Stimulated activated CD8-positive, alpha-beta memory T cell treated with anti-CD3 and anti-CD28 coated beads, Interleukin-7, amount 100 ng/mL, for 24 hours (primary cell): ENCODE data around the gene EIF2S2.
"Not testable (repeated sequence)": the region's sequence is repeated elsewhere in the genome, so short reads cannot be mapped to it uniquely, and the experiment has no call there.

Experiments
- DNase-seq: peaks from one replicate; pipeline ENCODE4 v3.0.0-alpha.2; 2020; ENCODE audit warnings: low read depth

The EIF2S2 gene

DNA sequence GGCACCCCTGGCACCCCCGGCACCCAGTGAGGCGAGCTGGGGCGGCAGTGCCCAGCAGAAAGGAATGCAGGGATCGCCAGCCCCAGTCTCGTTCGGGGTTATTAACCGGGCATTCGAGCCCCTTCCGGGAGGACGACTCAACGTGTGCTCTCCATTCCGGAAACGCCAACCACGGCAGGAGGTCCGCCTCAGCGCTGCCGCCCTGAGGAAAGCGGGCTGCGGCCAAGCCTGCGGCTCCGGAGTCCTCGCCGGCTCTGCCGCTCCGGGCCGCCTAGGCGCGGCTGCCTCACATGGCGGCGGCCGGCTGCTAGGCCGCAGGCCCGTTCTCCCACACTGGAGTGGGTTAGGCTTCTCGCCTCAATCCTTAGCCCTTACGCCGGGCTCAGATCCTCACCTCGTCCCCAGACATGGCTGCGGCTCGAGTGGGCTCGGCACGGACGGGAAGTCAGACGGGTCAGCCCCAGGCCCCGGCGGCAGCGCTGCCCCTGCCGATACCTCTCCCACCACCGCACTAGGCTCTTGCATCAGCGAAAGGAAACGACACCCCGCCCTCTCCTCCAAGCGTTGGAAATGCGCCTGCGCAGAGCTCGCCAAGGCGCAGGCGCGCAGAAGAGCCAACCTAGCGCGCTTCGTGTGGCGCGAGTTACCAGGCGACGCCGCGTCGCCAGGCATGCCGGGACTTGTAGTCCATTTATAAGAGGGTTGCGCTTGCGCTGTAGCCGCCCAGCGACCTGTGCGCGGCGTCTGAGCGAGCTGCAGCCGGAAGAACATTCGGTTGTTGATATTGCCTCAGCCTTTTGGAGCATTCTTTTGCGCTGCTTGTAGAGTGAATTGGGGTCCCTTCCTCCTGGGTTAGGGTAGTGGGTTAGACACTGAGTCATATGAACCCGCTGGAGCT lies at the start of gene EIF2S2:
Gene EIF2S2 (minus strand): TSS at position 542 of the 898 bp plus-strand sequence. CDS start 133 bp downstream, at position 409.
- peak; percentile 85 for DNase-seq

- not testable (repeated sequence) for DNase-seq
Measured at GRCh38 chr20:34157697-34158096, 45.7 kb upstream of the EIF2S2 start.

GRCh38 chr20:34155836-34156235 lies 43.8 kb upstream of the EIF2S2 start:
- DNase-seq: no peak

DNA sequence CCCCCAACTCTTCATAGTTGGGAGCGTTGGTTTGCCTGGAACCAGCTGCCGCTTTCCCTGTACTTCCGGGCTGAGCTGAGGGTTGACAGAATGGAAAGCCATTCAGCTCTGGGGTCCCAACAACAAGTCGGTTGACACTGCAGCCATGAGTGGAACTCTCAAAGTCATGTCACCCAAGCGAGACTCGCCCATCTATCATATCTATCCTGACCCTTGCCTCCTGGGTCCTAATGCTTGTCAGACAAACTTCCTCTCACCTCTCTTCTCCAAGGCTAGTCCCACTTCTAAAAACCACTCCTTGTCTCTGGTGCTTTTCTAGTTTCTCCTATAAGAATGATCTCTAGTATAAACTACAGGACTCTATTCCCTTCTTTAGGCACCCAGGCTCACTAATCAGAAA lies 41.1 kb upstream of the EIF2S2 start:
- not testable (repeated sequence) for DNase-seq

- not testable (repeated sequence) for DNase-seq
Measured at GRCh38 chr20:34152073-34152472, 40.0 kb upstream of the EIF2S2 start.

- DNase-seq: no peak
Measured at GRCh38 chr20:34150306-34151000, 38.4 kb upstream of the EIF2S2 start.

GRCh38 chr20:34145280-34145819 lies 33.3 kb upstream of the EIF2S2 start:
- no peak for DNase-seq

DNA sequence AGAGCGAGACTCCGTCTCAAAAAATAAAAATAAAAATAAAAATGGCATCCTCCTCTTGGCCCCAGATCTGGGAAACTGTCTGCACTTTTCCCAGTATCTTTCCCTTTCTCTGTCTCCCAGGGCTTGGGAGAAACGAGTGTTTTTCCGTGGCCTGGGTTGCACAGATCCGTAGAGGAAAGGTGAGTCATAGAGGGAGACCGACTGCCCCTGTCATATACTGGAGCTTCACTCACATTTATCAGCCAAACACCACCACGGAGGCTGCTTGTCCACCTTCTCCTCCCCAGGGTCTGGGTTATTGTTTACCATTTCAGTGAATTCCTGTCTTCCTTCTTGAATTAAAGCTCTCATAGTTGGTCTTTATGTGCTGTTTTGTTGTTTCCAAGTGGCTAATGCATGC lies 31.9 kb upstream of the EIF2S2 start:
- DNase-seq: no peak

GRCh38 chr20:34142121-34142520 lies 30.1 kb upstream of the EIF2S2 start:
- DNase-seq: no peak

- no peak for DNase-seq
Measured at GRCh38 chr20:34141293-34141692, 29.2 kb upstream of the EIF2S2 start.

GRCh38 chr20:34135525-34136275 lies 23.7 kb upstream of the EIF2S2 start:
- not testable (repeated sequence) for DNase-seq

DNA sequence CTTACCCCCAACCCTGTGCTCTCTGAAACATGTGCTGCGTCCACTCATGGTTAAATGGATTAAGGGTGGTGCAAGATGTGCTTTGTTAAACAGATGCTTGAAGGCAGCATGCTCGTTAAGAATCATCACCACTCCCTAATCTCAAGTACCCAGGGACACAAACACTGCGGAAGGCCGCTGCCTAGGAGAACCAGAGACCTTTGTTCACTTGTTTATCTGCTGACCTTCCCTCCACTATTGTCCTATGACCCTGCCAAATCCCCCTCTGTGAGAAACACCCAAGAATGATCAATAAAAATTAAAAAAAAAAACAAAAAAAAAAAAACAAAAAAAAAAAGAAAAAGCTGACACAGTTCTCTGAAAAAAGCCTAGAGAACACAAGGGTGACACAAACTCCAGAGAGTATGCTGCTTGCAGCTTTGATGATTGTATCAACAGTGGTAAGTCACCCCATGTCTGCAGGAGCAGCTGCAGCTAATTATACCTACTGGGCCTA lies 21.4 kb upstream of the EIF2S2 start:
- not testable (repeated sequence) for DNase-seq

DNA sequence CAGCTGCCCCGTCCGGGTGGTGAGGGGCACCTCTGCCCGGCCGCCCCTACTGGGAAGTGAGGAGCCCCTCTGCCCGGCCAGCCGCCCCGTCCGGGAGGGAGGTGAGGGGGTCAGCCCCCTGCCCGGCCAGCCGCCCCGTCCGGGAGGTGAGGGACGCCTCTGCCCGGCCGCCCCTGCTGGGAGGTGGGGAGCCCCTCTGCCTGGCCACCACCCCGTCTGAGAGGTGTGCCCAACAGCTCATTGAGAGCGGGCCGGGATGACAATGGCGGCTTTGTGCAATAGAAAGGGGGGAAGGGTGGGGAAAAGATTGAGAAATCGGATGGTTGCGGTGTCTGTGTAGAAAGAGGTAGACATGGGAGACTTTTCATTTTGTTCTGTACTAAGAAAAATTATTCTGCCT lies 20.9 kb upstream of the EIF2S2 start:
- DNase-seq: not testable (repeated sequence)

DNA sequence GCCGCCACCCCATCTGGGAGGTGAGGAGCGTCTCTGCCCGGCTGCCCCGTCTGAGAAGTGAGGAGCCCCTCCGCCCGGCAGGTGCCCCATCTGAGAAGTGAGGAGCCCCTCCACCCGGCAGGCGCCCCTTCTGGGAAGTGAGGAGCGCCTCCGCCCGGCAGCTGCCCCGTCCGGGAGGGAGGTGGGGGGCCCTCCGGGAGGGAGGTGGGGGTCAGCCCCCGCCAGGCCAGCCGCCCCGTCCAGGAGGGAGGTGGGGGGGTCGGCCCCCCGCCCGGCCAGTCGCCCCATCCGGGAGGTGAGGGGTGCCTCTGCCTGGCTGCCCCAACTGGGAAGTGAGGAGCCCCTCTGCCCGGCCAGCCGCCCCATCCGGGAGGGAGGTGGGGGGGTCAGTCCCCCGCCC lies 20.4 kb upstream of the EIF2S2 start:
- not testable (repeated sequence) for DNase-seq

GRCh38 chr20:34131491-34131890 lies 19.4 kb upstream of the EIF2S2 start:
- no peak for DNase-seq

GRCh38 chr20:34129518-34130162 lies 17.6 kb upstream of the EIF2S2 start:
- no peak for DNase-seq

- no peak for DNase-seq
Measured at GRCh38 chr20:34127792-34128191, 15.7 kb upstream of the EIF2S2 start.

DNA sequence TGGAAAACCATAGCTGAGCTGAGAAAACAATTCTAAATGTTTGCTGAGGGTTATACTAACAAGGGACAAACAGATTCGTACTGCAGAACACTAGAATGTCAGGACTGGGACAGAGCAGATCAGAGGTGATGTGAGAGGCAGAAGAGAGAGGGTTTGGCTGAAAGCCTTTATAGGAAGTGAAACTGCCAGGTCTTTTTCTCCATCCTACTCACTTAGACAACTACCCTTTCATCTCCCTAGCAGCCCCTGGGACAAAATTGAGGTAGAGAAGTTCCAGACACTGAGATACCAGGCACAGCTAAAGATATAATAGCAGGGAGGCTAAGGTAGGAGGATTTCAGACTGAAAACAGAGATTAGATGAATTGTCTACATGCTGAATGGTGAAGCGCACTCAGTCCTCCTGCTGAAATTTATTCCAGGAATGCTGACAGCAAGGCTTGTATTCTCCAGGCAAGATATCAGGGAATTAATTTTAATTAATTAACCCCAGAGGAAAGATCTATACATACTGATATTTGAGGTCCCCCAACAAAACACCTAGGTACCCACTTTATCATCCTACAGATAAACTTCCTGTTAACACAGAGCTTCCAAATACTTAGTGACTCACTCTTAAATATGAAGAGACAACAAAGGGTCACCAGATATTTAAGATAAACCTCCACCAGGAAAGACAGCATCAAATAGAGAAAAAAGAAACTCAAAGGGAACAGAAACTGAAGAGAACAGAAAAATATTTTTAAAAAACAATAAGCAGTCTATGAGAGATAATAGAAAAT lies 12.6 kb upstream of the EIF2S2 start:
- DNase-seq: no peak

GRCh38 chr20:34123309-34123708 lies 11.3 kb upstream of the EIF2S2 start:
- no peak for DNase-seq

GRCh38 chr20:34122274-34122980 lies 10.4 kb upstream of the EIF2S2 start:
- DNase-seq: no peak
